C4-2B (cell line): ENCODE data around the gene PHLPP2.

Experiments used
- H3K27ac ChIP-seq: fragments of 450-650 bp; 2 replicates; pipeline ENCODE4 v1.5.1; 2017
- CTCF ChIP-seq: fragments of 450-650 bp; conservative IDR thresholded peaks from 2 replicates; pipeline ENCODE4 v1.5.1; 2017; ENCODE audit warnings: mild to moderate bottlenecking
- ZFX ChIP-seq: fragments of 450-650 bp; IDR thresholded peaks from 2 replicates; pipeline ENCODE4 v1.6.1; 2017

The PHLPP2 gene

DNA sequence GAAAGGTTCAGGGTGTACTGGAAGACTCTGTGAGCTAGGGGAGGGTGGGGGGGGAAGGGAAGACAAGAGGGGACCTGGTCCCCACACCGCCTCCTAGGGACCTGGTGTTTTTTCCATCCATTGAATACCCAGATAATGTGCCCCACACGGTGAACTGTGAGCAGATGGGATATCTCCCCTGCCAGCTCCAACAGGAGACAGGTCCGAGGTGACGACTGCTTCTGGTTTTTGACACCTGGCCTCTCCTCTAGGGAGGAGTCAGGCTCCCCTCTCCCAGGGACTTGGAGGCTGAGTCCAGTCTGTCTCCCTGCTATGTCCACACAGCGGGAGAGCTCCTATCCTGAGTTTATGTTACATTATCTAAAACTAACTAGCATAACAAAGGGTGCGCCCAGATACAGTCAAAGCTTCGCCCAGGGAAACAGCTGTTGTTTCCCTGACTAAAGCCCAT is 96.7 kb downstream of the PHLPP2 start:
- H3K27ac ChIP-seq: no peak overlapping the region
- TF ChIP-seq ZFX: no peak
- TF ChIP-seq CTCF: no peak

- peak overlapping the region; percentile 84 for H3K27ac ChIP-seq
- TF ChIP-seq CTCF (no peak), ZFX (no peak)
Measured at GRCh38 chr16:71626858-71627213, 97.7 kb downstream of the PHLPP2 start.

- H3K27ac ChIP-seq: peak within 1 kb of the TSS; percentile 84
- TF ChIP-seq ZFX: peak; percentile 70
- TF ChIP-seq CTCF: peak; percentile 58
Measured at GRCh38 chr16:71626018-71626857, 98.3 kb downstream of the PHLPP2 start, which contains the start of gene MARVELD3. Gene MARVELD3 (plus strand): TSS chr16:71626184. CDS start chr16:71626230, 46 bp downstream.

- no peak for TF ChIP-seq ZFX
- TF ChIP-seq CTCF: no peak
- H3K27ac ChIP-seq: peak overlapping the region; percentile 84
Measured at GRCh38 chr16:71625113-71625850, 99.2 kb downstream of the PHLPP2 start.

DNA sequence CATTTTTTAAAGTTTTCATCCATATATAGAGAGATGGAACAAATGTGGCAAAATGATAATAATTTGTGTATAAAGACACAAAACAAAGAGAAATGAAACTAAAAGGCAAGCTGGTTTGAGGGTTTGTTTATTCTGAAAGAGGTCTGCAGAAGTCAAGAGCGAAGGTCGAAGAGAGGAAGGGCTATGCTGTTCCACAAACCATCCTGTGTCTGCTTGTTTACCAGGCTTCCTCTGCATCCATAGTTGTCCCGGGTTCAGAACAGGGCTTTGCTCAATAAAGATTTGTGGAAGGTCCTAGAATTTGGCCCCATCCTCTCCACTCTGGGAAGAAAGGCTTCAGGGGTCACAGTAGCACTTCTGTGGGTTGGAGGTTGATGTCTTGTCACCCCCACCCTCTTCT is 100.9 kb downstream of the PHLPP2 start:
- no peak overlapping the region for H3K27ac ChIP-seq
- TF ChIP-seq ZFX: no peak
- TF ChIP-seq CTCF: no peak

DNA sequence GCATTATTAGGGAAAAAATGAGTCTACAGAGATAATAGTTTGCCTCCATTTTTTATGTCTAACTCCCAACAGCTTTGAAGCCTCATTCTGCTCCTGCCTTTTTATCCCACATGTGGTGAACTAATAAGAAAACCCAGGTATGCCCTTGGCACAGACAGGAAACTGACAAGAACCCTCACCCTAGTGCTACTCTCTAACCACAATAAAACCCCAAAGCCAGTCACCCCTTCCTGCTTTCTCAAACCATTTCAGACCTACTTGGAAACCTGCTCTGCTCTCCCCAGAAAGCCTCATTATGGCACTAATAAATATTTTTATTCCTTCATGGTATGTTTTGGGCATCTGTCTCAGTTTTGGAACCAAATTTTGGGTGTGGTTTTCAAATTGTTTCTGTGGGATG is 102.4 kb downstream of the PHLPP2 start:
- H3K27ac ChIP-seq: no peak overlapping the region
- TF ChIP-seq ZFX (no peak), CTCF (no peak)

DNA sequence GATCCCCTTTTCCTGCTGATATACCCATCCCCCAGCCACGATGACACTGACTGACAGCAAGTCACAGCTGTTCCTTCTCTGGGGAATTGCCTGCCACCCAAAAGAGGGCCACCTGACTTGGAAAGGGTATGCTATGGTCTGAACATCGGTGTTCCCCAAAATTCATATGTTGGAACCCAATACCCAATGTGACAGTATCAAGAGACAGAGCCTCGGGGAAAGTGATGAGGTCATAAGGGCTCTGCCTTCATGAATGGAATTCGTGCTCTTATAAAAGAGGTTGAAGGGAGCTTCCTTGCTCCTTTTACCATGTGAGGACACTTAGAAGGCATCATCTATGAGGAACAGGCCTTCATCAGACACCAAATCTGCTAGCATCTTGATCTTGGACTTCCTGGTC is 106.1 kb downstream of the PHLPP2 start:
- no peak overlapping the region for H3K27ac ChIP-seq
- no peak for TF ChIP-seq ZFX
- TF ChIP-seq CTCF: no peak
